Measurements from ENCODE around the gene AFTPH. TPM values are rescaled to one million over a fixed set of nuclear protein-coding genes. Genes with fewer than 3 reads are reported as not detected.

The AFTPH gene
- total and polyA plus RNA-seq, 9 of the 15 experiments (the other 6 are each of a cell fraction or from before 2014, with no cell fraction given) = 8.0 to 26.2 (median 13.8) TPM

GRCh38 chr2:64604155-64604554 is 80.0 kb downstream of the AFTPH start (continued):
- TF ChIP-seq ETV6 (IDR thresholded peaks at IDR 0.05; ENCODE audit: borderline replicate concordance in 1 of 2, low read depth in 2 of 2, low read length in 1 of 2) (no peak), ETV6 (CRISPR knock-in tag; IDR thresholded peaks at IDR 0.05; ENCODE audit: borderline replicate concordance) (no peak), CBX3 (IDR thresholded peaks at IDR 0.05; ENCODE audit: borderline replicate concordance in 1 of 2, low read length in 2 of 2) (peak in 1 of 2 experiments; percentile 69; a peak in 1 of 3 replicates)

GRCh38 chr2:64605026-64605471 is 80.9 kb downstream of the AFTPH start:
- Histone ChIP-seq H3K79me2 (ENCODE audit: control insufficient read depth, insufficient read depth, low read length) (no peaks in the 10 kb centered on the region), H3K9ac (ENCODE audit: insufficient read depth in 1 of 2, low read depth in 2 of 2, low read length in 2 of 2) (no peak overlapping the region), H3K4me2 (ENCODE audit: insufficient read depth, low read length) (no peak overlapping the region), H3K27ac (ENCODE audit: extremely low read depth, low read depth, low read length) (no peak overlapping the region), H3K4me1 (replicated peaks in 1 of 2; ENCODE audit: control insufficient read depth in 2 of 2, insufficient read depth in 2 of 2, low read length in 2 of 2) (peaks cover 21 to 30% of the 10 kb centered on the region in 2 experiments; a peak in 4 of 5 replicates), H2AFZ (ENCODE audit: low read depth, low read length) (no peak overlapping the region), H3K36me3 (ENCODE audit: control insufficient read depth, insufficient read depth, low read length) (no peaks in the 10 kb centered on the region), H3K4me3 (no peak overlapping the region), H3K27me3 (ENCODE audit: control insufficient read depth in 2 of 2, insufficient read depth in 2 of 2, low read length in 2 of 2) (no peaks in the 10 kb centered on the region), H4K20me1 (replicated peaks; ENCODE audit: control insufficient read depth, insufficient read depth, low read length) (no peaks in the 10 kb centered on the region), H3K9me1 (ENCODE audit: control insufficient read depth, insufficient read depth, low read length) (no peaks in the 10 kb centered on the region), H3K9me3 (replicated peaks; ENCODE audit: control insufficient read depth, insufficient read depth, low read depth, low read length) (no peaks in the 10 kb centered on the region)
- no peak for ATAC-seq
- intact Hi-C loops (cut with micrococcal nuclease) (no loop called here), in situ Hi-C loops (cut with MboI) (no loop called here)
- 68% methylated on average over 6 of the region's 6 CpGs for WGBS (ENCODE audit: insufficient coverage, low coverage, missing lambda C conversion rate)
- no peak for FAIRE-seq
- ChIA-PET CTCF (ENCODE audit: low intra/inter-chr PET ratio) (no interaction called here), POLR2A (interaction anchor here (0.6 to 5.4 kb wide), 3 partner anchors 10 to 13 kb away, joined by 3 to 33 read pairs (median 7); no protein-coding TSS in a partner anchor)
- no TSS peak for BruUV-seq (replicated peaks)
- TF ChIP-seq ARID3B (CRISPR knock-in tag; IDR thresholded peaks at IDR 0.05; ENCODE audit: borderline replicate concordance) (no peak), GTF2E2 (tag; IDR thresholded peaks at IDR 0.05) (no peak), ZNF316 (IDR thresholded peaks at IDR 0.05) (peak; percentile 39; the same call in 1 of the 2 replicates), POLR2G (IDR thresholded peaks at IDR 0.05; ENCODE audit: low read depth, low read length) (no peak), SUPT5H (IDR thresholded peaks at IDR 0.05) (no peak), ZC3H11A (IDR thresholded peaks at IDR 0.05; ENCODE audit: low read depth, low read length) (no peak), MCM2 (IDR thresholded peaks at IDR 0.05; ENCODE audit: low read depth) (no peak), ZFX (CRISPR knock-in tag; IDR thresholded peaks at IDR 0.05) (no peak), SMAD4 (CRISPR knock-in tag; conservative IDR thresholded peaks at IDR 0.05) (no peak), NFIX (CRISPR knock-in tag; IDR thresholded peaks at IDR 0.05; ENCODE audit: low read depth) (peak; percentile 38), ZNF217 (CRISPR knock-in tag; IDR thresholded peaks at IDR 0.05) (no peak), NFIC (IDR thresholded peaks at IDR 0.05) (peak; percentile 87), TCF7 (IDR thresholded peaks at IDR 0.05; ENCODE audit: borderline replicate concordance) (no peak), SRSF9 (IDR thresholded peaks at IDR 0.05; ENCODE audit: borderline replicate concordance, low read depth, low read length) (no peak), C11orf30 (IDR thresholded peaks at IDR 0.05; ENCODE audit: low read depth) (0 out of 2 replicates have a peak, but pooled peaks have one; percentile 19), MITF (IDR thresholded peaks at IDR 0.05) (no peak)
- no peak for DNase-seq (ENCODE audit: extremely low read depth in 1 of 4, low spot score in 3 of 4)

All from K562 (cell line).